COR-L47 (cell line): Measurements from ENCODE around the gene TTYH2.
"Not testable (repeated sequence)": the region's sequence is repeated elsewhere in the genome, so short reads cannot be mapped to it uniquely, and the experiment has no call there.

Experiments used
- DNase-seq: peaks from one replicate; lab custom pipeline; 2025; lab: John Stamatoyannopoulos, UW

The TTYH2 gene

DNA sequence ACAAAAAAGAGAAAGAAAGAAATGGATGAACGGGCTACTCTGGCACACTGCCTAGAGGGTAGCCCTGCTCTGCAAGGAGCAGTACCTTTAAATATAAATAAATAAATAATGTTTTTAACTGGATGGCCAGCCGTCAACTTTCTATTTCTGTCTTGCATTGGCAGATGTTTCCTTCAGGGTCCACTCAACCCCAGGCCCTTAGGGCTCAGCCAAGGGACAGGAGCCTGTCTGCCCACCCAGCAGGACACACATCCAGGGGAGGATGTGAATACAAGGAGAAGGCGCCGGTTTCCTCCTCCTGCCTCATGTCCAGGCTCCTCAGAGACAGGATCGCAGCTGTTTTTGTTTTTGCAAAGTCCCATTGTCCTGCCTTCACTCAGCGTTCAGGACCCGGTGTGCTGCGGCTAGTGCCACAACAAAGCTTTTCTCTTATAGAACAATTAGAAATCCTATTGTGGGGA is 22.6 kb downstream of the TTYH2 start:
- DNase-seq: no peak

DNA sequence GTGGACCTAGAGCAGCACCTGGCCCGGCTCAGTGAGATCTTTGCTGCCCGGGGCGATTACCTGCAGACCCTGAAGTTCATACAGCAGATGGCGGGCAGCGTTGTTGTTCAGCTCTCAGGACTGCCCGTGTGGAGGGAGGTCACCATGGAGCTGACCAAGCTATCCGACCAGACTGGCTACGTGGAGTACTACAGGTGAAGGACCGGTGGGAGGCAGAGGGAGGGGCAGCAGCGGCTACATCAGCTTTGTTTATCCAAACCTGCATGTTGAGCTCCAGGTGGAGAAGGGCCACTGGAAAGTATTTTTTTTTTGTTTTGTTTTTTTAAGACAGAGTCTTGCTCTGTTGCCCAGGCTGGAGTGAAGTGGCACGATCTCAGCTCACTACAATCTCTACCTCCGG is 23.9 kb downstream of the TTYH2 start:
- no peak for DNase-seq

DNA sequence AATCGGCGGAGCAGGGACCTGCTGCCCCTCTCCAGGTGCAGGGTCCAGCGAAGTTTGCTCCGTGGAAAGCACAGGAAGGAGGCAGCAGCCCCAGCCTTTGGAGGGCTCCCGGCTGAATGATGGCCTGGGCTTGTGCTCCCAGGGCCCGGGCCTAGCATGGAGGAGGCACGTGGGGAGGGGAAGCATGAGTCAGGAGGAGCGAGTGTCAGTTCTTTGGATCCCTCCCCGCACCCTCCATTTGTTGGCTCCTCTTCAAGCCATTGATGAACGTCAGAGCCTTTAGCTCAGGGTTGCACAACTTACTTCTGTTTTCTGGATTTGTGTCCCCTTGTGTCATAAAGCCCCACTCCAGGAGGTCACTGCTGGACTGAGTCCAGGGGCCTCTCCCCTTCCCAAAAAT is 25.8 kb downstream of the TTYH2 start:
- DNase-seq: no peak

DNA sequence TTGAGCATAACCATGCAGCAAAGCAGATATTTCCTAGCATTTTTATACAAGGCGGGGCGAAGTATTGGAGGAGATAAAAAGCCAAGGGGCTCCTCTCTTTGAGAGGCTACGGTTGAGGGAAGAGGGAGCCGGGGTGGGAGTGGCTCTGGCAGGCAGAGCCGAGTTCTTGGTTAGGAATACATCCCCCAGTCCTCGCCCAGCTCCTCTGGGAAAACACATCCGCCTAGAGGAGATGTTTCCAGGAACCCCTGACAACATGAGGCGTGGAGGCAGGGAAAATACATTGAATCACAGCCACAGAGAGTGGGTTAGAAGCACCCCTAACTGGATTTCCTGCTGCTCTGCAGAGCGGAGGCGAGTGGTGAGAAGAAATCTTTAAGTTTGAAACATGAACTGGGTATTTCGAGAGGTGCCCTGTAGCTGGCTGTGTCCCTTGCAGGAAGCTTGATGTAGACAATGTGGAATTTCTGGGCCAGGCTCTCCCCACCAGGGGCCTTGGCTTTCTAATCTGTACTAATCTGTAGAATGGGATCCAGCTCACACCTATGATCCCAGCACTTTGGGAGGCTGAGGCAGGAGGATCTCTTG is 27.3 kb downstream of the TTYH2 start:
- DNase-seq: no peak

DNA sequence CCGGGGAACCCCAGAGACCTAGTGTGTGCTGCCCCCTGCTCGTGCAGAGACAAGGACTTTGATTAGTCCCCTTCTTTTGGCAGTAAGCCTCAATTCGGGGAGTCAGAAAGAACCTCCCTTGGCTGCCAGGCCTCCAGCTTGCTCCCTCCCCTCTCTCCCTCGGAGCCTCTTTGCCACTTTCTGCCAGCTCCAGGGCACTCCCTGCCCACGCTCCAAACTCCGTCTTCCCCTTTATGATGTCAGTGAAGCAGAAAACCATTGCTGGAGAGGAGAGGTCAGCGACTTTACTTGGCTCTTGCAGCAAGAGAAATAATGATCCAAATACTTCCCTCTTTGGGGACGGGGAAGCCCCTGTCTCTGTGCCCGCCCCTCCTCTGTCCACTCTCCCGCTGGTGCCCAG is 28.1 kb downstream of the TTYH2 start:
- DNase-seq: no peak

DNA sequence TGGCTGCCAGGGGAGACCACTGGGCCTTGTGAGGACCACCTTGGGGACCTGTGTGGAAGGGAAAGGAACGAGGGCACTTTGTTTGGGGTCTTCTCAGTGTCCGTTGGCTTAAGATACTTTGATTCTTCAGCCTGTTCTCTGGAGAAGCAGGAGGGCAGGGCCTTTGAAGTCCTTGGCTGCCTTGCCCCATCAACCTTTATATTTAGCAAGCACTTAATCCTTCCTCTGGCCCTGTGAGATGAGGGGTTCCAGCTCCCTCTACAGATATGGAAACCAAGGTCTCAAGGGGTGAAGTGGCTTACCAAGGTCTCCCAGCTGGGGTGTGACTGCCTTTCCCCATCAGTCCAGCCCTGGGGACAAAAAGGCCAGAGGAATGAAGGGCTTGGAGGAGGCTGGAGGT is 28.5 kb downstream of the TTYH2 start:
- no peak for DNase-seq

DNA sequence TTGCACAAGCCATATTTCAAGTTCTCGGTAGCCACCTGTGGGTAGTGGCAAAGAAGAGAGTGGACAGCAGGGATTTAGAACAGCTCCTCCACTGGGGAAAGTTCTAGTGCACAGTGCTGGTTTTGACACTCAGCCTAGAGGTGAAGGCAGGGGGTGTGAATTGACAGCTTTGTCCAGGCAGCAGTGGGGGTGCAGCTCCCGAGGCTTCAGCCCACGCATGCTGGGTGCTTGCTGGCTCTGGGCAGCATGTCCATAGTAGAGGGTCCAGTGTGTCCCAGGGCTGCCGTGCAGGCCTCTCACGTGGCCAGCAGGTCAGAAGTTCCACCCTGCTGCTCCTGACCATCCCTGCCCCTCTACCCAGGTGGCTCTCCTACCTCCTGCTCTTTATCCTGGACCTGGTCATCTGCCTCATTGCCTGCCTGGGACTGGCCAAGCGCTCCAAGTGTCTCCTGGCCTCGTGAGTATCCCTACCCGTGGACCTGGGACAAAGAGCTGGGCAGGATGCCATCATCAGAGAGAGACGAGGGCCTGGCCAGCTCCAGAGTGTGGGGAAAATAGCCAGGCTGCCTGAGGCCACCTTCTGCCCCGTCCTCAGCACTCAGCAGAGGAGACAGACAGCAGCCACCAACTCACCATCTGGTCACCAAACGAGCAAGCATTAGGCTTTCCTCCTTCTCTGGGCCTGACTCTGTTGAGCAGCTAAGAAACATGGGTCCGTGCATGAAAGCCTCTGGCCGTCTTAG is 29.8 kb downstream of the TTYH2 start:
- no peak for DNase-seq

DNA sequence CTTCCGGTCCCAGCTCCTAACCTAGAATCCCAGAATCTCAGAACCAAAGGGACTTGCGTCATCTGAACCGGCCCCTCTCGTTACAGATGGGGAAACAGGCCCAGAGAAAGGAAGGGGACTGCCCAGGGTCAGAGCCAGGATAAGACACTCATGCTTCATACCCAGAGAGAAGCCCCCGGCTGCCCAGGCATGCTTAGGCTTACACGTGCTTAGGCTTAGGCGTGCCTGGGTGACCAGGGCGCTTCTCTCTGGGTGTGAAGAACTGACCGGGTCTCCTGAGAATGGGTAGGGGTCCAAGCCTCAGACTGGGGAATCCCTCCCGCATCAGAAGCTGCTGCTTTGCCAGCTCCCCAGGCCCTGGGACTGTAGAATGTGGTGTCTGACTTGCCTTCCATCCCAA is 30.8 kb downstream of the TTYH2 start:
- no peak for DNase-seq

DNA sequence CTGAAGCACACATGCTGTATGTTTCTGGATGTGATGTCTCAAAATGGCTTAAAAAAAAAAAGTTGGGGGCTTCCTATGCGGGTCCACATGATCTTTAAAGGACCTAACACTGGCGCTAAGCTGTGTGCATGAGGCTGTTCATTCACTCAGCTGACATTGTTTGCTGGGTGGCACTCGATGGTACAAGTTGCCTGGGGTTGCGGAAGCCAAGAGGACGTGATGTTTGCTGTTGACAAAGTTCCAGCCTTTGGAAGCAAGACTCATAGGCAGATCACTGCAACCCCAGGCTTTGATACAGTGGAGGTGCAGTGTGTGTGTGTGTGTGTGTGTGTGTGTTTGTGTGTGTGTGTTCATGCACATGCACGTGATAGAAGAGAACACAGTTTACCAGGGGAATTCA is 31.2 kb downstream of the TTYH2 start:
- no peak for DNase-seq

DNA sequence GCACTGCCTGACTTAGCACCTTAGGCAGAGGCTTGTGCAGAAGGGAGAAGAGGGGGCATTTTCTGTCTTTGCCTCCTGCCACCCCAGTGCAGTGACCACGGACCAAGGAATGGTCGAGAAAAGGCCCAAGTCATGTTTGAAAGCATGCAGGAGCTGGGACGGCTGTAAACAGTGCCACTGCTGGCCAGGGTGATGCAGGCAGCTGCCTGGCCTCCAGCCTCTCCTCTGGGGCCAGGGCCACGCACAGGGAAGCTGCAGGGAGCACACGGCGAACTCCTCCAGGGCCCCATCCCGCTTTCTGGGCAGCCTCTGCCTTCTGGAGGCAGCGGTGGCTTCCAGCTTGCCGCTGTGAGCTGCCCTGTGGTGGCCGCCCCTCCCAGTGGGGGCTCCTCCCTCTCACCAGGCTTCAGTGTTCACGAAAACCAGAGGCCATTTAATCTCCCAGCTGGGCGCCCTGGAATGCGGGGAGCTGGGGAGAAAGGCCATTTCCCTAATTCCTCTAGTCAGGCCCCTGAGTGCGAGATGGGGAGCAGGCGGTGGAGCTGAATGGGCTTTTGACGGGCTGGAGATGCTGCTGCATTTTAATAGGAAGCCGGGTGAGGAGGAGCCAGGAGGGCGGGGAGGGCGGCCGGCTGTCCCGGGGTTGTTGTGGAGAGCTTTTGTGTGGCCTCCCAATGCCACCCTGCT is 31.9 kb downstream of the TTYH2 start:
- no peak for DNase-seq

DNA sequence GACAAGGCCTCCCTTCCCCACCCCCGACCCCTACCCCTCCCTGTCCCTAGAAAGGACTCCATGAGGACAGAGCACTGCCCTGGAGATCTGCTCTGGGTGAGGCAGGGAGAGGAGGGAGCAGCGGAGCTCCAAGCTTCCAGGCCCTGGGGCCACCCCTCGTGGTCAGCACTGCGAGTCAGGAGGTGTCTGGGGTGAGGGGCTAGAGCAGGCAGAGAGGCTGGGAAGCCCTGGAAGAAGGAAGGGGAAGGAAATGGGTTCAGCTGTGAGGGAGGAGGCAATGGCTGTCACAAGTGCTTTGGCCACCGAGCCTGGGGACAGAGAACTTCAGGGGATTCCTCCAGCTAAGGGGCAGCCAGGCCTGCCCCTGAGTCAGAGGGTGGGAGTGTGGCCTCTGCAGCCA is 32.5 kb downstream of the TTYH2 start:
- no peak for DNase-seq

DNA sequence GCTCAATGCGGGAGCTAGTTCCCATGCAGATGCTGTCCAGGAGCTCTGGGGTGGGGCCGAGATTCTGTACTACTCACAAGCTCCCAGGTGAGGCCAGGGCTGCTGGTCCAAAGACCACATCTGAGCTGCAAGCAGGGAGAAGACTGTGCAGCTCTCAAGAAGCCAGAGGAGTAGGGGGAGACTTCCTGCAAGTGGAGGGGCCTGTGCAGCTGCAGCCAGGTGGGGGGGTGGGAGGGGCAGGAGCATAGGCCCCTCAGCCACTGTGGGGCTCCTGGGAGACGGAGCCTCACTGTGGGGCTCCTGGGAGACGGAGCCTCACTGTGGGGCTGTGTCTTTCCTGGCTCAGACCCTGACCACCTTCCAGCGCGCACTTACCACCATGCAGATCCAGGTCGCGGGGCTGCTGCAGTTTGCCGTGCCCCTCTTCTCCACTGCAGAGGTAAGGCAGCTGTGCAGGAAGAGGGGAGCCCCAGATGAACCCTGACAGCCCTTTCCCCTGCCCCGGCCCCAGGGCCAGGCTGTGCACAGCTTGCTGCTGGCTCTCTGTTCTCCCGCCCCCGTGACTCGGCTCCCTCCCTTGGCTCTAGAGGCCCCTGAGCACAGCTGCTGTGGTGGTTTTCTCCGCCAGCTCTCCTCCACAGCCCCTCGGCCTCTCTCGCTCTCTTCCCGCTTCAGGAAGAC is 36.4 kb downstream of the TTYH2 start:
- no peak for DNase-seq

DNA sequence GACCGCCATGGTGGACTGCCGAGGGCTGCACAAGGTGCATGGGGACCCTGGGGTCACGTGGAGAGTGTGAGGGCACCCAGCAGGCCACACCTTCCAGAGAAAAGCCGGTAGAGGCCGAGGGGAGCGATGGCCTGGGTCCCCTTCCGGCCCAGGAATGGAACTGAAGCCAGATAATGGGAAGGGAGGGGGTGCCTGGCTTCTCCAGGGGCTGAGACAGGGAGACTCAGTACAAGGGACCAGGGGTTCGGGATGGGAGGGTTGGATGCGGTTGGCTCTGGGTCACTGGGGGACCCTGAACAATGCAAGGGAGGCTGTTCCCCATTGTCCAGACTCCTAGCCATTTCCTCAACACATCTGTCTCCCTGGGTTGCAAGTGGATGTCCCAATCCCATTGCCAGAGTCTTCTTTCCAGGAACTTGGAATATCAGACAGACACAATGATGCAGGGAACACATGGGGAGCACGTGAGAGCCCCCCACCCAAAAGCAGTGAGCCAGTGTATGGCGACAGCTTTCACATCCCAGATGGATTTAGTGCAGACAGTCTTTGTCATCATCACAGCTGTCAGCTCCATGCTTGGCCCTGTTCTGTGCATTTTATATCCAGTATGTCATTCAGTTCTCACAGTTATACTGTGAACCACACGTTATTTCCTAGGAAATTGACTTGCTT is 37.1 kb downstream of the TTYH2 start:
- no peak for DNase-seq

DNA sequence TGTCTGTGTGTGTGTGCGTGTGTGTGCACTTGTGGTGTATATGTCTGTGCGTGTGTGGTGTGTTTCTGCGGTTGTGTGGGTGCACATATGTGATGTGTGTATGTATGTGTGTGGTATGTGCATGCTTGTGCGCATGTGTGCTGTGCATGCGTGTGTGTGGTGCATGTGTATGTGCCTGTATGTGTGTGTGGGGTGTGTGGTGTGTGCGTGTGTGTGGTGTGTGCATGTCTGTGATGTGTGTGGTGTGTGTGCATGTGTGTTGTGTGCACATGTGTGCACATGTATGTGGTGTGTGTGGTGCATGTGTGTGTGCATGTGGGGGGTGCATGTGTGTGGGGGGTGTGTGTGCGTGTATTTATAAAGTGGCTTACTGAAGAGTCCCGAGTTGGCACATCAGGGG is 37.7 kb downstream of the TTYH2 start:
- no peak for DNase-seq

DNA sequence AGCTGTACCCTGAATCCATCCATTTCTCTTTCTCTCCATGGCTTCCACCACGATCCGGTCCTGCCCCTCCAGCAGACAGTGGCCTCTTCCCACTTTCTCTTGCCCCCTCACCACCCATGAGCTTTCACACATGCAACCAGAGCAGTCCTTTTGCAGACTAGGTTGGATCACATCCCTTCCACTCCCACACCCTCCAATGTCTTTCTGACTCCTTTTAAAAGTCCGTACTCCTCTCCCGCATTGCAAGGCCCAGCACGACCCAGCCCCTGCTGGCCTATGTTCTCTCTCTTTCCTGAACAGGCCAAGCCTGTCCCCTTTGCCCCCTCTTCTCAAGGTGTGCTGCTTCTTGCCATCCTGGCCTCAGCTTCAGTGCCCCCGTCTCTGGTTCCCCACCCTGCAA is 38.2 kb downstream of the TTYH2 start:
- DNase-seq: no peak

DNA sequence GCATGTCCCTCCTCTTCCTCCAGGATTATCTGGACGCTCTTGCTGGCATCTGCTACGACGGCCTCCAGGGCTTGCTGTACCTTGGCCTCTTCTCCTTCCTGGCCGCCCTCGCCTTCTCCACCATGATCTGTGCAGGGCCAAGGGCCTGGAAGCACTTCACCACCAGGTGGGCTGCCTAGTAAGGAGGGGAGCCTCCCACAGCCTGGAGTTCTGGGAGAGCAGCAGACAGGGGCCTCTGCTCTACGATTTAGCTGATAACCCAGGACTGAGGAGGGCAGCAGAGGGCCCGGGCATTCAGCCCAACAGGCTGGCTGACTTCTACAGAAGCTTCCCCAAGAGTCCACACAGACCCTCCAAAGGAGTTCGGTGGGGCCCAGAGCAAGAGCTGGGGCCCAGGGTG is 38.8 kb downstream of the TTYH2 start:
- DNase-seq: no peak

DNA sequence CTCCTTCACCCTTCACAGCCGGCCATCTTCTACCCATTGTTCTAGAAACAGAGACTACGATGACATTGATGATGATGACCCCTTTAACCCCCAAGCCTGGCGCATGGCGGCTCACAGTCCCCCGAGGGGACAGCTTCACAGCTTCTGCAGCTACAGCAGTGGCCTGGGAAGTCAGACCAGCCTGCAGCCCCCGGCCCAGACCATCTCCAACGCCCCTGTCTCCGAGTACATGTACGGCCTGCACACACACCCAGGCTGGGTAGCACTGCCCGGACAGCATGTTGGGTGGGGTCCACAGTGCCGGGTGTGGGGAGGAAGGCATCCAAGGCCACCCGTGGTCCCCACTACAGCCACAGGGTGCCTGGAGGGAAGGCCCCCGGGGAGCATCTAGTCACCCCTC is 39.7 kb downstream of the TTYH2 start:
- DNase-seq: no peak

DNA sequence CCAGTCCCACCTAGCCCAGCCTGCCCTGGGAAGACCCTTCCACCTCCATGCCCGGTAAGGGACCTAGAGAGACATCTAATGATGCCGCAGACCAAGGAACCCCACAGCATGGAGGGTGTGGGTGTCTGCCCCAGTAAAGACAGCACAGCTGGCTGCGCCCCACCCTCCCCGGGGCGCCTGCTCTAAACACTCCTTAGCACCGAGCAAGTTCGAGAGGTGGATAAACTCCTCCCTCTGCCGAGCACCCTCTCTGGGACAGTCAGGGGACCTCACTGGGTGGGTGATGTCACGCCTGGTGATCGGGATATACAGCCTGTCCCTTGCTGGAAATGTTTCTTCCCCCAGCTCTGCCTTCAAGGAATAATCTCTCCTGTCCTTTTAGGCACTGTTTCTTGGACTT is 43.9 kb downstream of the TTYH2 start:
- DNase-seq: no peak

DNA sequence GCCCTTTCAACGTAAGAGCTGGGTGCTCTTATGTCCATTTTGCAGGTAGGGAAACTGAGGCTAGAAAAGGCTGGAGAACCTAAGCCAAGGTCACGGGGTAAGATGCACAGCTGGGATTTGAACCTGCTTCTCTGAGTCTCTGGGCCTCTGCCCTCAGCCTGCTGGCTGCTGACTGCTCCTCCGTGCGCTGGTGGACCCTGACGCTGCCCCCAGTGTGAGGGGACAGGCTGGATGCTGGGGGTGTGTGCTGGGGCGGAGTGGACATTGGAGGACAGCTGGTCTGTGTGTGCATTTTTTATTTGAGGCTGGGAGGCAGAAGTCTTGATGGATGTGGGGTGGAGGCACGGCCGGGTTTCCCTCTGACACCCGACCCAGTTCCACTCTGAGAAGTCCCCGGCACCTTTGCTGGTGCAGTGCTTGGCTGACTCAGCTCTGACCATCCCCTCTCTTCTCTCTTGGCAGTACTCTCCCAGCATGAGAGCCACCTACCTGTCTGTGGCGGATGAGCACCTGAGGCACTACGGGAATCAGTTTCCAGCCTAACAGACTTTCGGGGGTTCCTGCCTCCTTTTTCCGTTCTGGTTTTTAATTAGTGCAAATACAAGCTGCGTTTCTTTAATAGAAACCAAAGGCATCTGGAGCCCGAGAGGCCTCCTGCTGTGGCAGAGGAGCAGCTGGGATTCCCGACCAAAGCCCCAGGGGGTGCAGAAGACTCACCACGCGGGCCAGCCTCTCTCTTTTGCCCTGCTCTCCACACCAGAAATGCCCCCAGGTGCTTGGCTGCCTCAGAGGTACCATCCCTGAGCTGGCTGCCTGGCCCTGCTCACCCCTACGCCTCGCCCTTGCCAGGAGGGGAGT is 46.5 kb downstream of the TTYH2 start:
- peak; percentile 75 for DNase-seq

DNA sequence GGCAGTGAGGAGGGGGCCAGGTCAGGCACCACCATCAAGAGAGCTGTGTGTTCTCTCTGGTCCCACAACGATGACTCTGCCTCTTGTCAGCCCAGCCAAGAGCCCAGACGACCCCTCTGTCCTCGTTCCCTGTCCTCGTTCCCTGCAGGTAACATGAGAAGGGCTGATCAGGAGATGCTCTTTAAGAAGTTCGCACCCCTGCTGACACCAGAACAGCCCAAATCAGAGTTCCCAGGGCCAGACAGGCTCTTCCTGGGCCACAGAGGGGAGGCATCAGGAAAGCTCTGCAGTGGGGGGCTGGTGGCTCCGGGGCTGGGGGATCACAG is 47.1 kb downstream of the TTYH2 start:
- DNase-seq: no peak

DNA sequence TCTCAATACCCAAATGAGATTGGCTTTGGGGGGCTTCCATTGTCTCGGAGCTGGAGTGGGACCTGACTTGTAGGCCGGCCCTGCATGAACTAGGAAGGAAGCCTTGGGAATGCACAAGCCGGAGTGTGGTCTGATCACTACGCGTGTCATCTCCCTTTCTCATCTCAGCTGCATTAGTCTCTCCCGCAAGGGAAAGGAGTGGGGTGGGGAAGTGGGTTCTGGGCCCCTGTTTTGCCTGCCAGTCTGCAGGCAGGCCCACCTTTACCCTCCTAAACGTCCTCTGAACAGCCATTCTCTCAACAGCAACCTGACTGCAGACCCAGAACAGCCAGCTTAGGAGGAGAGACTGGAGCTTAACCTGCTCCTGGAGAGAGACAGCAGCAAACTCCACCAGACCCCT is 49.2 kb downstream of the TTYH2 start:
- DNase-seq: no peak

DNA sequence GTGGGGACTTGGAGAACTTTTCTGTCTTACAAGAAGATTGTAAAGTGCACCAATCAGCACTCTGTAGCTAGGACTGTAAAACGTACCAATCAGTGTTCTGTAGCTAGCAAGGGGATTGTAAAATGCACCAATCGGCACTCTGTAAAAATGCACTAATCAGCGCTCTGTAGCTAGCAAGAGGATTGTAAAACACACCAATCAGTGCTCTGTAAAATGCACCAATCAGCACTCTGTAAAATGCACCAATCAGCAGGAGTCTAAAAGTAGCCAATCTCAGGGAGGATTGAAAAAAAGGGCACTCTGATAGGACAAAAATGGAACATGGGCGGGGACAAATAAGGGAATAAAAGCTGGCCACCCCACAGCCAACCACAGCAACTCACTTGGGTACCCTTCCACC is 53.7 kb downstream of the TTYH2 start:
- DNase-seq: not testable (repeated sequence)
